ENCODE data around the gene JARID2. TPM values are rescaled to one million over a fixed set of nuclear protein-coding genes. Genes with fewer than 3 reads are reported as not detected.
A peak's percentile ranks its signal among the peaks of the same experiment; 100 is the strongest.

Gene JARID2
- total and polyA plus RNA-seq, 7 donors = 1.8 to 7.8 (median 6.1) TPM

DNA sequence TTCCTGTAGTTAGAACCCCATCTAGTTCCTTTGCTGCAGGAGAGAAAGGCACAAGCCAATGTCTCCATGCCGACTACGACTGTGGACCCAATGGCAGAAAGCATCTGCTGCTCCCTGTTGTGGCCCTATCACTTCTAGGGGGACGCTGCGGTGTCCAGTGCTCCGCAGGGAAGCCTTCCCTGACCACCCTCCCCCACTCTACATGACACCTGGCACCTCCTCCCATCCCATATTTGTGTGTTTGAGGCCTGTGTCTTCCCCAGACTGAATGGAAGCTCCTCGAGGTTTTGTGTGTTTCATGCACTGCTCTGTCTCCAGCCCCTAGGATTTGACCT is 257.4 kb downstream of the JARID2 start:
- WGBS, 2 donors = 90 to 94% methylated on average over 6 of the region's 6 CpGs
- intact Hi-C loops (cut with DNase I) = no loop called here
- TF ChIP-seq POLR2AphosphoS5 (IDR thresholded peaks at IDR 0.05) (no peak), EP300 (IDR thresholded peaks at IDR 0.05) (no peak), POLR2A (IDR thresholded peaks at IDR 0.05) (no peak)
- TF ChIP-seq, protein P1, sequence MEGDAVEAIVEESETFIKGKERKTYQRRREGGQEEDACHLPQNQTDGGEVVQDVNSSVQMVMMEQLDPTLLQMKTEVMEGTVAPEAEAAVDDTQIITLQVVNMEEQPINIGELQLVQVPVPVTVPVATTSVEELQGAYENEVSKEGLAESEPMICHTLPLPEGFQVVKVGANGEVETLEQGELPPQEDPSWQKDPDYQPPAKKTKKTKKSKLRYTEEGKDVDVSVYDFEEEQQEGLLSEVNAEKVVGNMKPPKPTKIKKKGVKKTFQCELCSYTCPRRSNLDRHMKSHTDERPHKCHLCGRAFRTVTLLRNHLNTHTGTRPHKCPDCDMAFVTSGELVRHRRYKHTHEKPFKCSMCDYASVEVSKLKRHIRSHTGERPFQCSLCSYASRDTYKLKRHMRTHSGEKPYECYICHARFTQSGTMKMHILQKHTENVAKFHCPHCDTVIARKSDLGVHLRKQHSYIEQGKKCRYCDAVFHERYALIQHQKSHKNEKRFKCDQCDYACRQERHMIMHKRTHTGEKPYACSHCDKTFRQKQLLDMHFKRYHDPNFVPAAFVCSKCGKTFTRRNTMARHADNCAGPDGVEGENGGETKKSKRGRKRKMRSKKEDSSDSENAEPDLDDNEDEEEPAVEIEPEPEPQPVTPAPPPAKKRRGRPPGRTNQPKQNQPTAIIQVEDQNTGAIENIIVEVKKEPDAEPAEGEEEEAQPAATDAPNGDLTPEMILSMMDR (IDR thresholded peaks at IDR 0.05) = no peak

DNA sequence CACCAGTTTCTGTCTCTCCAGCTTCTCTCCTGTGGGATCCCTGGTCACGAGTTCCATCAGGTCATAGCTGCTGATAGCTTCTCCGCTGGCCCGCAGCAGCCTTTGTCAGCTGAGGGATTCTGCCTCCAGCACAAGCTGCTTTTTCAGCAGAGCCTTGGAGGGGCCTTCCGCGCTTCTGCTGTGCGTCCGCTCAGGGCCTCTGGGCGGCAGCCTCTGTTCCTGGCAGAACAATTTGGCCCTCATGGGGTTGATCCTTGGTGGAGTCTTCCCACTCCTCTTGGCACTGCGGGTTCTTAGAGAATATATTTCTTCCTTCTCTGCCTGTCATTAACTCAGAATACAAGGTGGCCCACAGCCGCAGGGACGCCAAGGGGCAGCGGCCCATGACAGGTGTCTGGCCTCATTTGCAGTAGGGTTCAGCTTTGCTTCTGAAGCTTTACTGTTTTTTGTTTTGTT is 258.2 kb downstream of the JARID2 start:
- Histone ChIP-seq H3K4me3 (peak overlapping the region in 2 of 4 donors; percentile 26 to 36), H3K9me3 (no peaks in the 10 kb centered on the region), H3K36me3 (peaks cover 0 to 32% (median 3%) of the 10 kb centered on the region in 4 donors), H3K4me1 (peaks cover 0 to 50% (median 36%) of the 10 kb centered on the region in 4 donors), H3K27me3 (no peaks in the 10 kb centered on the region), H3K27ac (peak overlapping the region; percentile 59 to 82 (median 78))
- intact Hi-C loops (cut with DNase I) = no loop called here
- TF ChIP-seq, protein P1 (IDR thresholded peaks at IDR 0.05) = peak in 1 of 4 experiments; percentile 12
- peak in 1 of 4 donors; percentile 39 for TF ChIP-seq POLR2AphosphoS5 (IDR thresholded peaks at IDR 0.05)
- TF ChIP-seq EP300 (IDR thresholded peaks at IDR 0.05) = no peak
- no peak for TF ChIP-seq POLR2A (IDR thresholded peaks at IDR 0.05)
- 88 to 94% methylated on average over 12 of the region's 12 CpGs for WGBS, 2 donors
- peak; percentile 85 for DNase-seq

More for the DNA sequence above, 257.4 kb downstream of the JARID2 start:
- peak; percentile 61 for DNase-seq
- Histone ChIP-seq H3K4me1 (peaks cover 0 to 50% (median 36%) of the 10 kb centered on the region in 4 donors), H3K36me3 (peaks cover 0 to 31% (median 0%) of the 10 kb centered on the region in 4 donors), H3K4me3 (no peak overlapping the region), H3K9me3 (no peaks in the 10 kb centered on the region), H3K27ac (peak overlapping the region in 3 of 4 donors; percentile 59 to 82 (median 79)), H3K27me3 (no peaks in the 10 kb centered on the region)

DNA sequence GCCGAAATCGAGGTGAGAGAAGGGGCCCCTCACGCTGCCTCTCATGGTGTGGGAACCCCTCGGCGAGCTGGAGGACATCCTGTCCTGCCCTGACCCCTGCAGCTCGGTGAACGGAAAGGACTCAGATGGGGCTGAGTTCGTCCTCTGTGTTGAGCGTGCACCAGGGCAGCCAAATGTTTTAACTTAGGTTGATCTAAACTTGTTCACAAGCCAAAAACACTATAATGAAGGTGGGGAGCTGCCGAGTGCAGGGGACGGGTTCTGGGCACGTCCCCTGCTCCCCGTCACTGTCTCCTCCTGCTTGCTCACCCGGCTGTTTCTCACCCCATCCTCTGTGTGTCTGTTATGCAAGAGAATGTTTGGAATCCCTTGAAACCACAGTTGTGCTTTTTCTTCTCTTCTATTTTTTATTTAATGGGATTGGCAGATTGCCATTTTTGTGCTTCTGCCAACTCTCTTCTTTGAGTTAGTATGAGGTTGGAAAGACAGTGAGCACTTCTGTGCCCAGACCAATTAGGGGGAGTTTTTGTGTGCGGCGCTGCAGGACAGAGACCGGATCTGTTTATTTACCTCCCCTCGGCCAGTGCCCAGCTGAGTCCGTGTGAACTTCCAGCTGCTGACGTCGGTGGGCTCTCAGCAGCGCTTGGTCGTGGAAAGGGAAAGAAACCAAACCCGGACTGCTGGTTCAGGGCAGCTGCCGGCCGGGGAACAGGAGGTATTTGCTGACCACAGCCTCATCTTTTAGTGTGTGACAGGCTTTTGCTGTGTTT is 258.9 kb downstream of the JARID2 start:
- intact Hi-C loops (cut with DNase I) = no loop called here
- no peaks in the 10 kb centered on the region for H3K27me3 ChIP-seq
- 71 to 84% methylated on average over 26 of the region's 26 CpGs for WGBS, 2 donors
- H3K27ac ChIP-seq = peak overlapping the region; percentile 59 to 82 (median 78)
- TF ChIP-seq EP300 (IDR thresholded peaks at IDR 0.05) (peak in 2 of 4 donors; percentile 5 to 60), POLR2A (IDR thresholded peaks at IDR 0.05) (no peak), POLR2AphosphoS5 (IDR thresholded peaks at IDR 0.05) (peak; percentile 36 to 77 (median 66))
- peaks cover 0 to 50% (median 36%) of the 10 kb centered on the region in 4 donors for H3K4me1 ChIP-seq
- peak overlapping the region in 3 of 4 donors; percentile 21 to 36 (median 26) for H3K4me3 ChIP-seq
- DNase-seq = peak; percentile 92
- H3K9me3 ChIP-seq = no peaks in the 10 kb centered on the region
- peaks cover 0 to 35% (median 8%) of the 10 kb centered on the region in 4 donors for H3K36me3 ChIP-seq

DNA sequence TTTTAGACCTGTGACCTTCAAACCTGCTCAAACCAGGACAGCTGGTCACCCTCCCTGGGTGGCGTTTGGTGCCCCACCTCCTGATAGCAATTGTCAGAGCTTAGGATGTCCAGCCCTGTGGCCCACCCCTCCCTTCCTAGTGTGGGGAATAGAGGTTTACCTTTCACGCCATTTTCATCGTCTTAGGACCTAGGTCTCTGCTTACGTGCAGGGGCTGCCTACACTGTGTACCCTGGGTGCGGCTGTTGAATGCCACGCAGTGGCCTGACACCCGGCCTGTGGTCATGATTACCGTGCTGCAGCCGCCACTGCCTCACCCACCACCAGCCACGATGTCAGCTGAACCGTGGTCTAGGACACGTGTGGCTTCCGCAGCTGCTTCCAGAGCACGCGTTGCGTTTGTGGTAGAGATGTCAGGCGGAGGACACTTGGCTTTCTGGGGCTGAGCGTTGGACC is 259.6 kb downstream of the JARID2 start:
- intact Hi-C loops (cut with DNase I) = no loop called here
- DNase-seq = peak; percentile 66
- peaks cover 0 to 40% (median 8%) of the 10 kb centered on the region in 4 donors for H3K36me3 ChIP-seq
- peak overlapping the region in 3 of 4 donors; percentile 21 to 36 (median 26) for H3K4me3 ChIP-seq
- no peaks in the 10 kb centered on the region for H3K27me3 ChIP-seq
- peak overlapping the region; percentile 59 to 82 (median 78) for H3K27ac ChIP-seq
- H3K9me3 ChIP-seq = no peaks in the 10 kb centered on the region
- 82 to 86% methylated on average over 18 of the region's 18 CpGs for WGBS, 2 donors
- no peak for TF ChIP-seq POLR2AphosphoS5 (IDR thresholded peaks at IDR 0.05)
- no peak for TF ChIP-seq POLR2A (IDR thresholded peaks at IDR 0.05)
- TF ChIP-seq, protein P1 (IDR thresholded peaks at IDR 0.05) = no peak
- TF ChIP-seq EP300 (IDR thresholded peaks at IDR 0.05) = no peak
- H3K4me1 ChIP-seq = peaks cover 0 to 50% (median 36%) of the 10 kb centered on the region in 4 donors

DNA sequence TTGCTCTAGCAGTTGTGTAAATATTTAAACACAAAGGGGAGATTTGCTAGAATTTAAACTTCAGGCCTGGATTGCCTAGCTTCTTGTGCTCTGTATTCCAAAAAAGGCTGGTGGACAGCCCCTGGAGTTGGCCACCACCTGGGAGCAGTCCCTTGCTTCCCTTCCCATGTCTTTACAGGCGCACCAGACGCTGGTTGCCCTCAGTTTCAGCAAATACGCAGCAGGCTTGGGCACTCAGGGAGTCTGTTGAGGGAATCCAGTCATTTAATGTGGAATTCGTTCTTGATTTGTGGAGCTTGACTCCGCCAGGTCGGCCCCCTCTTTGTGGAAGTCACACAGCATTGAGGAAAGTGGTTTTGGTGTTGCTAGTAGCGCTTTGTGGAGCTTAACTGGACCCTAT is 260.2 kb downstream of the JARID2 start:
- Histone ChIP-seq H3K4me1 (peaks cover 0 to 50% (median 36%) of the 10 kb centered on the region in 4 donors), H3K36me3 (peaks cover 0 to 36% (median 8%) of the 10 kb centered on the region in 4 donors), H3K4me3 (no peak overlapping the region), H3K9me3 (no peaks in the 10 kb centered on the region), H3K27me3 (no peaks in the 10 kb centered on the region), H3K27ac (peak overlapping the region in 2 of 4 donors; percentile 59 to 79)
- intact Hi-C loops (cut with DNase I) = no loop called here
- TF ChIP-seq POLR2A (IDR thresholded peaks at IDR 0.05) (no peak), EP300 (IDR thresholded peaks at IDR 0.05) (no peak), POLR2AphosphoS5 (IDR thresholded peaks at IDR 0.05) (no peak)
- TF ChIP-seq, protein P1 (IDR thresholded peaks at IDR 0.05) = no peak
- 89 to 93% methylated on average over 7 of the region's 7 CpGs for WGBS, 2 donors
- peak; percentile 49 for DNase-seq

Measured in sigmoid colon (tissue), 7 donors.